ENCODE data around the gene COTL1. TPM values are rescaled to one million over a fixed set of nuclear protein-coding genes. Genes with fewer than 3 reads are reported as not detected.

Gene COTL1
- total and polyA plus RNA-seq, 12 donors: 20.1 to 93.8 (median 54.3) TPM

DNA sequence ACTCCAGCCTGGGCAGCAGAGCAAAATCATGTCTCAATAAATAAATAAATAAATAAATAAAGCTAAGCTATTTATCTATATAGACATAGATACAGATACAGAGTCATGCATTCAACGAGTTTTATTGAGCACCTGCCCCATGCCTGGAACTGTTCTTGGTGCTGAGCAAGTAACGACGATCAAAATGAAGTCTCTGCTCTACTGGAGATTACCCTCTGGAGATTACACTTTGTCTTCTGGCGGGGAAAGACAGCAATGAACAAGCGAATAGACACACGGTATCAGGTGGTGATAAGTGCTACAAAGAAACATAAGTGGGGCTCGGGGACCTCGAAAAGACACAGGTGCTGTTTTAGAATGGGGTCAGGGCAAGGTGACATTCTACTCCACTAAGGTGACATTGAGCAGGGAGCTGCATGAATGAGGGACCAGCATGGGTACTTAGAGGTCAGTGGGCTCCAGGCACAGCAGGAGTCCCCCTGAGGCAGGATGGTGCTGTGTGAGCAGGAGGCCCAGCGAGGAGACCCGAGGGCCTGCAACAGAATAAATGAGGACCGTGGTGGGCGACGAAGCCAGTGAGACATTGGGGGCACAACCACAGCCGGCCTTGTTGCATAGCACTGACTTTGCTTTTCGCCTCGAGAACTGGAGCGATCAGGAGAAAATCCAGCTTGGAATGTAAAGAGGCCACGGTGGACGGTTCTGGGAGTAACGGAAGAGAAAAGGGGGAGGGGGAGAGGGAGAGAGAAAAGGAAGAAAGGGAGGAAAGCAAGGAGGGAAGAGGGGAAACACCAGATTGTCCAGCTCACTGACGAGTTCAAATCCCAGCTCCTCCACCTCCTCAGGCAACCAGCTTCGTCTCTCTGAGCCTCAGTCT is 71.0 kb downstream of the COTL1 start:
- TF ChIP-seq POLR2A (IDR thresholded peaks at IDR 0.05): no peak

DNA sequence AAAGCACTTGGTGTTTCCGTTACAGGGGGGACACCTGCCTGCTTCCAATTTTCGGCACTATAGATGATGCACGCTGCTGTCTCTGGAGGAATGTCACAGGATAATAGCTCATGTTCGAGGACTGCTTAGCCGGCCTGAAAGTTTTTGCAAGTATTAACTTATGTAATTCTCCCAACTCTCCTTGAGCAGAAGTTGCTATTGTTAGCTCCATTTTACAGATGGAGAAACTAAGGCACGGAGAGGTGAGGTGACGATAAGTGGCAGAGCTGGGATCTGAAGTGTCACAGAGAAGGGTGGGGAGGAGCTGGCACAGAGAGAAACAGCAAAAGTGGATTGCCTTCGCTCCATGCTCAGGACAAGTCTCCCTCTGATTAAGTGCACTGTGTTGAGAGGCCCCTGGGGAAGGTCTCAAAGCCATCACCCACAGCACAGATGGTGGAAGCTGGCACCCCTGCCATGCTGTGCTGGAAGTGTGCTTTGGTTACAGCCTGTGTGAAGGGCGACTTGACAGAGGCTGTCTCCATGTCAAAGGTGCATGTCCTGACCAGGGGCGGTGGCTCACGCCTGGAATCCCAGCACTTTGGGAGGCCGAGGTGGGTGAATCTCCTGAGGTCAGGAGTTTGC is 72.7 kb downstream of the COTL1 start:
- DNase-seq: no peak
- Histone ChIP-seq H3K4me1 (replicated peaks in 1 of 2) (no peaks in the 10 kb centered on the region), H3K9me3 (replicated peaks in 1 of 3) (no peaks in the 10 kb centered on the region), H3K27me3 (no peaks in the 10 kb centered on the region), H3K27ac (no peak overlapping the region), H3K4me3 (no peak overlapping the region), H3K36me3 (replicated peaks in 1 of 2) (no peaks in the 10 kb centered on the region)
- 63 to 76% (median 73%) methylated on average over 12 of the region's 12 CpGs for WGBS, 4 donors
- TF ChIP-seq, protein P1, sequence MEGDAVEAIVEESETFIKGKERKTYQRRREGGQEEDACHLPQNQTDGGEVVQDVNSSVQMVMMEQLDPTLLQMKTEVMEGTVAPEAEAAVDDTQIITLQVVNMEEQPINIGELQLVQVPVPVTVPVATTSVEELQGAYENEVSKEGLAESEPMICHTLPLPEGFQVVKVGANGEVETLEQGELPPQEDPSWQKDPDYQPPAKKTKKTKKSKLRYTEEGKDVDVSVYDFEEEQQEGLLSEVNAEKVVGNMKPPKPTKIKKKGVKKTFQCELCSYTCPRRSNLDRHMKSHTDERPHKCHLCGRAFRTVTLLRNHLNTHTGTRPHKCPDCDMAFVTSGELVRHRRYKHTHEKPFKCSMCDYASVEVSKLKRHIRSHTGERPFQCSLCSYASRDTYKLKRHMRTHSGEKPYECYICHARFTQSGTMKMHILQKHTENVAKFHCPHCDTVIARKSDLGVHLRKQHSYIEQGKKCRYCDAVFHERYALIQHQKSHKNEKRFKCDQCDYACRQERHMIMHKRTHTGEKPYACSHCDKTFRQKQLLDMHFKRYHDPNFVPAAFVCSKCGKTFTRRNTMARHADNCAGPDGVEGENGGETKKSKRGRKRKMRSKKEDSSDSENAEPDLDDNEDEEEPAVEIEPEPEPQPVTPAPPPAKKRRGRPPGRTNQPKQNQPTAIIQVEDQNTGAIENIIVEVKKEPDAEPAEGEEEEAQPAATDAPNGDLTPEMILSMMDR (IDR thresholded peaks at IDR 0.05): no peak
- no peak for TF ChIP-seq POLR2A (IDR thresholded peaks at IDR 0.05)
- intact Hi-C loops (cut with DNase I): no loop called here

More for the DNA sequence above, 71.0 kb downstream of the COTL1 start:
- DNase-seq: no peak
- H3K36me3 ChIP-seq (replicated peaks in 1 of 2): no peaks in the 10 kb centered on the region
- no peaks in the 10 kb centered on the region for H3K9me3 ChIP-seq (replicated peaks in 1 of 3)
- H3K27ac ChIP-seq: no peak overlapping the region
- no peaks in the 10 kb centered on the region for H3K4me1 ChIP-seq (replicated peaks in 1 of 2)
- WGBS, 4 donors: 79 to 90% (median 87%) methylated on average over 22 of the region's 22 CpGs
- no peak overlapping the region for H3K4me3 ChIP-seq
- intact Hi-C loops (cut with DNase I): no loop called here
- H3K27me3 ChIP-seq: no peaks in the 10 kb centered on the region

DNA sequence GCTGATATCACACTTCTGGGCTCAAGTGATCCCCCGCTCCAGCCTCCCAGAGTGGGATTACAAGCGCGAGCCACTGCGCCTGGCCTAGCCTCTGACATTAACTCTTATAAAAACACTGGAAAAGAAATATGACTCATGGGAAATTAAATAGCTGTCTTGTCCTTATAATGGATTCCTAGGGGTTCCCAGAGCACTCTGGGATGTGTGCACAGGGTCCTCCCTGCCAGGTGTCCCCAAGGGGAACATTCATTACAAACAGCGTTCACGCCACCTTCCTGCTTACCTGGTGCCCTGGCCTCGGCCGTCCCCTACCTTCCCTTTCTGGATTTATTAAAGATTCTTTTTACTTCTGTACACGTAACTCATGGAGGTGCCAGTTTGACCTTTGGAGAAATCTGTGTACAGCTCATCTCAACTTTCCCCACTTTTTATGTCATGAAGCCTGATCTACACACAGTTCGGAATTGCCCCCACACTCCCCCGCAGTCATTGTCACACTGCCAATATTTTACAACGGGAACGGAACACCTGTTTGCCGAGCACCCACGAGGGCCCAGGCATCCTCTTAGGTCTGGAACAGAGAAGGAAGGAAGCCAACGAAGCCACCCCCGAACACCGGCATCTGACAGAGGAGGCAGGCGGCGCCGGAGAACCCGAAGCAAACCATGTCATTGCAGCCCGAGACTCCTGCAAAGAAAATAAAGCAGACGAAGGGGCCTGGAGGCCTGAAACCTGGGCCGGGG is 73.7 kb downstream of the COTL1 start:
- no peaks in the 10 kb centered on the region for H3K36me3 ChIP-seq (replicated peaks in 1 of 2)
- intact Hi-C loops (cut with DNase I): no loop called here
- no peaks in the 10 kb centered on the region for H3K27me3 ChIP-seq
- TF ChIP-seq, protein P1 (IDR thresholded peaks at IDR 0.05): no peak
- no peak for TF ChIP-seq POLR2A (IDR thresholded peaks at IDR 0.05)
- H3K4me3 ChIP-seq: no peak overlapping the region
- peak in 1 of 7 donors; percentile 27 for DNase-seq
- H3K9me3 ChIP-seq (replicated peaks in 1 of 3): no peaks in the 10 kb centered on the region
- WGBS, 4 donors: 66 to 71% (median 69%) methylated on average over 25 of the region's 25 CpGs
- no peaks in the 10 kb centered on the region for H3K4me1 ChIP-seq (replicated peaks in 1 of 2)
- no peak overlapping the region for H3K27ac ChIP-seq

GRCh38 chr16:84543253-84543652 is 74.6 kb downstream of the COTL1 start:
- no peaks in the 10 kb centered on the region for H3K27me3 ChIP-seq
- no peak overlapping the region for H3K27ac ChIP-seq
- no peak overlapping the region for H3K4me3 ChIP-seq
- no peaks in the 10 kb centered on the region for H3K9me3 ChIP-seq (replicated peaks in 1 of 3)
- peaks cover 0 to 2% of the 10 kb centered on the region in 2 donors for H3K4me1 ChIP-seq (replicated peaks in 1 of 2)
- TF ChIP-seq, protein P1 (IDR thresholded peaks at IDR 0.05): no peak
- TF ChIP-seq POLR2A (IDR thresholded peaks at IDR 0.05): no peak
- DNase-seq: no peak
- 84 to 95% (median 86%) methylated on average over 2 of the region's 2 CpGs for WGBS, 4 donors
- H3K36me3 ChIP-seq (replicated peaks in 1 of 2): no peaks in the 10 kb centered on the region
- intact Hi-C loops (cut with DNase I): no loop called here

All from adrenal gland (tissue), 12 donors.